Measurements from ENCODE around the gene MTERF1.
"Not testable (repeated sequence)": the region's sequence is repeated elsewhere in the genome, so short reads cannot be mapped to it uniquely, and the experiment has no call there.

Gene MTERF1

DNA sequence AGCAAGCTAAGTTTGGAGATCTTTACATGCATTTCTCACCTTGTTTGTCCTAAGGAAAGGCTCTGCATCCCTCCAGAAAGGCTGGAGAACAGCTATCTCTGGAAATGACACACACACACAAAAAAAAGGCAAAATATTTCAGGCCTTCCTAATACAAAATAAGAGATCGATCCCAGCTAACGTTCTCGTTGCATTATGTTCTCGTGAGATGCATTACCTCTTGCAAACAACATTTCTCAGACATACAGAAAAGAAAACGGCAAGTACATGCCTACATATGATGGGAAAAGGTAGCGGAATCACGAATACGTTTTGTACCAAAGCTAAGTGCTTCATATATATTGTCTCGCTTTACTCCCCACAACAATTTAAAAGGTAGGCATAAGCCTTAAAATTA lies 488 bp downstream of the MTERF1 start:
- no peak for DNase-seq

DNA sequence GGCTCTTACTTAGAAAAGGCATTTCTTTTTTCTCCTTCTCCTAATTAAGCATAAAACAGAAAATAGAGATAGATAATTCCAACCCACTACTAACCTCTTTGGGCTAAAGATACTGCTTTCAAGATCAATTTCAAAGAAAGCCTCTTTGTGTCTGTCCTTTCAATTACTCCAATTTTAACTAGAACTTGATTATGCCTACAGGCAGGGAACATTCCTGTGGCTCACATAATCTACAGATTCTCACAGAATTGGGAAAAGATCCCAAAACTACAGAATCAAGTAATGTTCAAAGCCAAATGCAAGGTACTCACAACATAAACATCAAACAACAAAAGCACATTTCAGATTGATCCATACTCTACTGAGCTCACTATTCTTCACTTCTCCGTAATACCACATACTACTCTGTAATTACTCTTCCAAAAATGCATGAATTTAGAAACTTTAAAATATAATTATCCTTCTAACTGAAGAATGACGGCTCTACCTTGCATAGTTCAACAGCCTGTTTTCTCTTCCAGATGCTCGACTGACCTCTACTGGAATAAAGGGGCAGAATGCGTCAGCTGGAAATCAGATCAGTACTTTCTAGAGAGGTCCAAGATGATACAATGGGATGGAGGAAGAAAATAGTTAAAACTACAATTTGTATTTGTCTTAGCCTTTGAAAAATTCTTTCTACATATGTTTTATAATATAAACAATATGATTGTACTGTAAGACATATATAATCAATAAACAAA lies 3.9 kb downstream of the MTERF1 start:
- no peak for DNase-seq

DNA sequence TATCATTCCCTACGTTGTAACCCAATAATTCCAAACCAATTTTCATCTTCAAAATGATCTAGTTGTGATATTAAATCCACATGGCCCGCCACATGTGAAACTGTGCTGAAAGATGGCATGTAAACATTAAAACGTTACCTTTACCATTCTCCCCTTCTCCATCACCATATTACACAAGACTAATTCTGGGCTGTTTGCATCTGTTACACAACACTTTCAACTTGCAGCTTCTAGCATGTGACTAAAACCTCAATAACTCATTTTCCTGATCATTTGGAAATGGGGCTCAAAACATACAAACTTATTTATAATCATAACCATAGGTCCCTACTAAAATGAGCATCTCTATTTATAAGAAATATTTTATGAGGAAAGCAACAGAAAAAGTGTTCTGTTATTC lies 4.7 kb downstream of the MTERF1 start:
- DNase-seq: no peak

DNA sequence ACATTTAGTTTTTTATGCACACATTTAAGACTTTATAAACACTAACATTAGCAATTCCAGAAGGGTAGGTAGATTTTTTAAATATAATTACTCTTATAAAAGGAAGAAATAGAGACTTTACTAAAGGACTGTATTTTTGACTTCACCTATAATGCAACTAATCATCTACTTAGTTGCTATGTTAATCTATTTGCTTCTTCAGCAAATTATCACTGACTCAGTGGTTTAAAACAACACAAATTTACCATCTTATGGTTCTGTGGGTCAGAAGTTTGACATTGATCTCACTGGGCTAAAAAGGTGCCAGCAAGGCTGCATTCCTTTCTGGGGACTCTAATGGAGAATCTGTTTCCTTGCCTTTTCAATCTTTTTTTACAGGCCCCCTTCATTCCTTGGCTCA lies 7.6 kb downstream of the MTERF1 start:
- no peak for DNase-seq

DNA sequence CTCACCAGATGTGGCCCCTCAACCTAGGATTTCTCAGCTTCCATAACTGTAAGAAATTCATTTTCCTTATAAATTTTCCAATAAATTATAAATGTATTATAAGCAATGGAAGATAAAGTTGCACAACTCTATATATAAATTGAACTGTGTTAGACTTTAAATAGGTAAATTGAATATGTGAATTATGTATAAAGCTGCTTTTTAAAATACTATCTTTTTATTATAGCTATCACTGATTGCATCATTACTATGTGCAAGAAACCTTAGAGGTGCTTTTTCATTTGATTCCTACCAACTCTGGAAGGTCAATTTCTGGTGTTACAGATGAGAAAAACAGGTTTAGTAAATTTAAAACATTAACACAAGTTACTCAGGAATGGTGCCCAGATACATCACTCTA lies 8.4 kb downstream of the MTERF1 start:
- no peak for DNase-seq

DNA sequence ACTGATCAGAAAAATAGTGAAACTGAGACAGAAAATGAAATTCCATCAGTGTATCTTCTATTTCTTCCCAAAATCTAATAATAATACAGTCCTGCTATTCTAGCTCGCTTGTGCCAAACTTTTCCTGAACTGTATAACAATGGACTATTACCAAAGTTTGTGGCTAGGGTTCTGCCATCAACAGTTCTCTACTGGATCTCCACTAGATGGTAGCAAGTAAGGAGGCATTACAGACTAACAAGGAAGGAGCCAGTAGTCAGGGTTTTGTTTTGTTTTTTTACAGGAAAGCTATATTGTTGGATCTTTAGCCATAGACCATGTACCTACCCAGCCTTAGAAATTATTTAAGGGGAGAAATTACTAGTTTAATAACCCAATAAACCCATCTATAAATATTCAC lies 10.8 kb downstream of the MTERF1 start:
- DNase-seq: no peak

DNA sequence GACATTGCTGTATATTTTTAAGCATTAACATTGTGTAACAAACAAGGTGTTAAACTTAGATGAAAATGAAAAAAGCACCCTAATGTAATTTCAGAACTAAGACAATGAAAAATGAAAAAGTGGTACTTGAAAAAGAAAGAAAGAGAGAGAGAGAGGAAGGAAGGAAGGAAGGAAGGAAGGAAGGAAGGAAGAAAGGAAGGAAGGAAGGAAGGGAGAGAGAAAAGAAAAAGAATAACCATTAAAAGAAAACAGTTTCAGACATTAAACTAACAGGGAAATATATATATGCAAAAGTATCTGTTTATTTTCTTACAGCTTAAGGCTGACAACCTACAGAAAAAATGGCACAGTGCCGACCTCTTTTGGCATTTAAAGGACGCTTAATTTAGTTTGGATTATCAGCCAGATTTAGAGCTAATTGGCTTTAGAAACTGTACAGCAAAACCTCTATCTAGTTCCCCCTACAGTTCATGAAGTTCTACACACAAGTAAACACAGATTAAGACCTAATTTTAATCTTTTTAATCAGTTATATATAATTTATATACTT lies 13.8 kb downstream of the MTERF1 start:
- no peak for DNase-seq

DNA sequence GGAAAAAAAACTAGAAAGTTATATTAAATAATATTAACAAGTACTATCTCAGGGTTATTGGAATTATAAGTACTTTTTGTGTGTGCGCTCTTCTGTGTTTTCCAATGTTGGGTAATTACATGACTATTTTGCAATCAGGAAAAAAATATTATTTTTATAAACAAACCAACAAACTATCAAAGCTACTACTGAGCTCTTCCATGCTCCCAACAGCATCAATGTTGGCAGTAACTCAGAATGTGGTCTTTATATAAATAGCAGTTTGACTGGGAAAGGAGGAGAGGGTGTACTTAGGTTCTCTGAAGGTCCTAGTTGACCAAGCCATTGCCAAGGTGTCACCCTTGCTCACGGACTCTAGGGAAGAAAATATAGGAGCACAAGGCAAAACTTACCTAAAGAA lies 15.0 kb downstream of the MTERF1 start:
- DNase-seq: no peak

GRCh38 chr7:91864604-91865003 lies 15.9 kb downstream of the MTERF1 start:
- not testable (repeated sequence) for DNase-seq

GRCh38 chr7:91864070-91864469 lies 16.4 kb downstream of the MTERF1 start:
- DNase-seq: no peak

GRCh38 chr7:91852263-91852741 lies 28.2 kb downstream of the MTERF1 start:
- DNase-seq: no peak

- DNase-seq: no peak
Observed at GRCh38 chr7:91850455-91850854, 30.0 kb downstream of the MTERF1 start.

- no peak for DNase-seq
Observed at GRCh38 chr7:91847876-91848588, 32.5 kb downstream of the MTERF1 start.

GRCh38 chr7:91847231-91847630 lies 33.3 kb downstream of the MTERF1 start:
- DNase-seq: no peak

DNA sequence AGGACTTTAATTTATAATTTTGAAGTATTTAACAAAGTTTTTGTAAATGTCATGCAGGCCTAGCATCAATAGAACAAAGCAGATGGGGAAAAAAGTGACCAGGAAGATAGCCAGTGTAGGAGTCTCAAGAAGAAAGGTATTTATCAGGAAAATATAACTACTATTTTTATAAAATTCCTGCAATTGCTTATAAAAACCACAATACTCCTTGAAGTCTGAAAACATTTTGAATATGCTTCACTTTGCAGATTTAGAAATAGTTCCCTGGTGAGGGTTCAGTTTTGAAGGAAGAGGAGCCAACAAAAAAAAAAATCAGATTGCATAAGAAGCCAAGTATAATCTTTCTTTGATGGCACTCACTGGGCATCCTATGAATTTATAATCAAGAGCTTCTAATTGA lies 34.1 kb downstream of the MTERF1 start:
- DNase-seq: no peak

DNA sequence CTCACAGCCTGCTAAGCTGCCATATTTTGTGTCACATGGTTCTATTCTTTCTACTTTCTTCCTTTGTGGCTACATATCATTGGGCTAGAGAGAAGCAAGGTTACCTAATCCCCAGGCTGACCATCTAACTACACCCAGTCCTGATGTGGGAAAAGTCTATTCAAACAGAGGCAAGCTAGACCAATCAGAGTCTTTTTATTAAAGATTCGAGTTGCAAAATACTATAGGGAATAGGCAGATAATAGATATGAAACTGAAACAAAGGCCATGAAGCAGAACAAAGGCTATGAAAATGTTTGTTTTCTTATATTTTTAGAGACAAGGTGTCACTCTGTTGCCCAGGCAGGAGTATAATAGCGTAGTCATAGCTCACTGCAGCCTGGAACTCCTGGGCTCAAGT lies 36.7 kb downstream of the MTERF1 start:
- DNase-seq: no peak

GRCh38 chr7:91838439-91838838 lies 42.1 kb downstream of the MTERF1 start:
- no peak for DNase-seq

DNA sequence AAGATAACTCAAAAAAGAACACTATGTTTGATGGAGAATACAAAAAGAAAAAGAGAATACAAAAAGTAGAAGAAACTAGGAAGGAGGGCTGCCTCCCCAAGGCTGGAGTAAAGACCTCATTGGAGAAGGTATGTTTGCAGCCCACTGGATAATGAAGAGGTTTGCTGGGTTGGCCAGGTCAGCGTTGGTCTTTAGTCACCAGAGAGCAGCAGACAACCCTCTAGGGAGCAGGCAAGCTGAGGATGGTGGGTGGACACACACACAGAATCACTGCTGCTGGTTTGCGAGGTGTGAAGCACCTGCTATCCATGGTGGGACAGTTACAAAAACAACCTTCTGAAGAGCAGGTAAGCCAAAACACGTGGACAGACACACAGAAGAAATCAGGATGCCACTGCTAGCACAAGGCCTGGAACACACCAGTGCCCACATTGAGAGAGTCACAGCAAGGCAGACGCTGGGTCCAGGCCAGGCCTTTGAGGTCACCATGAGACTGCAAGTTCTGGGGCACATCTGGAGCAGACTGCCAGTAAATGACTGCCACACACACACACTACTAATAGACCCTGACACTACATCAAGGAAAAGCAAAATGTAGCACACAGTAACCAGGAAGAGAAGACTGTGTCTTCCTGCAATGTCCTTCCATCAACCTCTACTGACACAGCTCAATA lies 43.0 kb downstream of the MTERF1 start:
- DNase-seq: no peak

DNA sequence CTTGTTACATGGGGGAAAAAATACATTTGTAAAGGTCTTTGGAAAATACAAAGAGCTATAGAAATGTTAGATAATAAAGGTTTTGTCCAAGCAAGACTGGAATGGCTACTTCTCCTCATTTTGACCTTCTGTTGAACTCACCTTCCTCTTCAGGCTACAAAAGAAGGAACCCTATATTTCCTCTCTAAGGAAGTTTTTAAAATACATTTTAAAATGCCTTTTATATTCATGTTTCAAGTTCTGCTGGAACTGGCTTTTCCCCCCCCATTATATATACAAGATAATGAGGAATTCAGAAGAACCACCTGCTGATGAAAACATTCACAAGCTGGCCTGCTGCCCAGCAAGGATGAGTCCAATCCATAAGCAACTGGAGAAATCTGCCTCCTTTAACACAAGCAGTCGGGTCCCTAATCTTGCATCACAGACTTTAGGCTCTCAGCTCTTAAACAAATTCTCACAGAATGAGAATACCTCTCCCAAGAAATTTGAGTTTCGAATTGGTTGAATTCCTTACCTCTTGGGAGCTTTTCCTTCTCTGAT lies 44.6 kb downstream of the MTERF1 start:
- no peak for DNase-seq

GRCh38 chr7:91835091-91835825 lies 45.2 kb downstream of the MTERF1 start:
- no peak for DNase-seq

- no peak for DNase-seq
Observed at GRCh38 chr7:91832493-91833045, 47.9 kb downstream of the MTERF1 start.

- DNase-seq: no peak
Observed at GRCh38 chr7:91827169-91827568, 53.3 kb downstream of the MTERF1 start.
